ENCODE results near the gene CENPVL2.
"Not testable (repeated sequence)": the region's sequence is repeated elsewhere in the genome, so short reads cannot be mapped to it uniquely, and the experiment has no call there.

Gene CENPVL2

GRCh38 chrX:51682720-51683062 is at the start of gene CENPVL2:
CENPVL2 (minus strand) TSS chrX:51682831; CDS start chrX:51682831, 0 bp downstream.
- DNase-seq, result not testable (repeated sequence)

DNA sequence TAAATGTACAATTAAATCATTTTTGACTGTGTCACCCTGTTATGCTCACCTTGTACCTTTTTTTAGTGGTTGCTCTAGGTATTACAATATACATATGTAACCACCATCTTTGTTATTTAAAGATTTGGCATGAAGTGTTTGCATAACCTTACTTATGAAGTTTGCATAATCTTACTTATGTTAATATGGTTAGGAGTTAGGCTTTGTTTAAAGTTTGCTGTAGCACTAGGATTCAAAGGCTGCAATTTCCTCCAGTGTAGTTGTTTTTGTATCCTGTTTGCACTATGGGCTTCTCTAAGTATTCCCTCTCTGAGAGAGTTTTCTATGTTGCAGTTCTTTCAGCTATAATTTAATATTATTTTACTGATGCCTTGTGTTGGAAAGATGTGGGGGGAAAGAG is 45.6 kb upstream of the CENPVL2 start:
- DNase-seq, result no peak

GRCh38 chrX:51712943-51713647 is 30.5 kb upstream of the CENPVL2 start:
- not testable (repeated sequence) for DNase-seq

DNA sequence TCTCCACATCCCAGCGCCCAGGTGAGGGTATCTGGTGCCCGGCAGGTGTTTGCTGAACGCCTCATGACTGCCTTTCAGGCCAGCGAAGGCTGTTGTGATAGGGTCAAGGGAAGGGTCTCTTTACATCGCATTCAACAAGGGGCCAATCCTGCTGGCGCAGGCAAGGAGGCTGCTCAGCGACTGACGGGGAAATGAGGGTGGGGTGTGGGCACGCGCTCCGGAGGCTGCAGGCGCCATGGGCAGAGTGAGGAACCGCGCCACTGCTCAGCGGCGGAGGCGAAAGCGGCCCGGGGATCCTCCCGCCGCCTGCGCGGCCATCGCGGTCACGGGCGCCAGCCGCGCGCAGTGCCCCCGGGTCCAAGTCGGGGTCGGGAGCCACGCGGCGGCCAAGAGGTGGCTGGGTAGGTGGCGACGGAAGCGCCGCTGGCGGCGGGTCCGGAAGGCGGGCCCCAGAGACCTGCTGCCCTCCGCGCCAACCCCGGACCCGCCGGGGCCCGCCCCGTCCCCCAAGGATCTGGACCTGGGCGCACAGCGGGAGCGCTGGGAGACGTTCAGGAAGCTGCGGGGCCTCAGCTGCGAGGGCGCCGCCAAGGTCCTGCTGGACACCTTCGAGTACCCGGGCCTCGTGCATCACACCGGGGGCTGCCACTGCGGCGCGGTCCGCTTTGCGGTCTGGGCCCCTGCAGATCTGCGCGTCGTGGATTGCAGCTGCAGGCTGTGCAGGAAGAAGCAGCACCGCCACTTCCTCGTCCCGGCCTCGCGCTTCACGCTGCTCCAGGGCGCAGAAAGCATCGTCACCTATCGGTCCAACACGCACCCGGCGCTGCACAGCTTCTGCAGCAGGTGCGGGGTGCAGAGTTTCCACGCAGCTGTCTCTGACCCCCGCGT is 27.9 kb upstream of the CENPVL2 start, which contains the start of gene CENPVL1:
Gene CENPVL1, plus strand, starts transcription at position 236 of the 888 bp plus-strand sequence. Its CDS starts 0 bp downstream, at position 236.
- DNase-seq, result not testable (repeated sequence)

GRCh38 chrX:51697397-51697796 is 14.8 kb upstream of the CENPVL2 start:
- no peak for DNase-seq

DNA sequence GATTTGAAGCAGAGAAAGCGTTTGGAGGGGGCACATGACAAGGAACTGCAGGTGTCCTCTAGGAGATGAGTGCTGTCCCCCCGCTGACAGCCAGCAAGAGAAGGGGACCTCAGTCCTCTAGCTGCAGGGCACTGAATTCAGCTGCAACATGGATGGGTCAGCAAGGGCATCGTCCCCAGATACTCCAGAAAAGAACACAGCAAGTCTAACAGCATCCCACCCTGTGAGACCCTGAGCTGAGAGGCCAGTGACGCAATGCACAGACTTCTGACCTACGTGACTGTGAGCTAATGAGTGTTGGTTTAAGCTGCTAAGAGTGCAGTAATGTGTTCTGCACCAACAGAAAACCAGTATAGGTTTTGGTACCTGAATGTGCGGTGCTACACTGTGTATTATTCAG is 11.6 kb upstream of the CENPVL2 start:
- DNase-seq, result no peak

DNA sequence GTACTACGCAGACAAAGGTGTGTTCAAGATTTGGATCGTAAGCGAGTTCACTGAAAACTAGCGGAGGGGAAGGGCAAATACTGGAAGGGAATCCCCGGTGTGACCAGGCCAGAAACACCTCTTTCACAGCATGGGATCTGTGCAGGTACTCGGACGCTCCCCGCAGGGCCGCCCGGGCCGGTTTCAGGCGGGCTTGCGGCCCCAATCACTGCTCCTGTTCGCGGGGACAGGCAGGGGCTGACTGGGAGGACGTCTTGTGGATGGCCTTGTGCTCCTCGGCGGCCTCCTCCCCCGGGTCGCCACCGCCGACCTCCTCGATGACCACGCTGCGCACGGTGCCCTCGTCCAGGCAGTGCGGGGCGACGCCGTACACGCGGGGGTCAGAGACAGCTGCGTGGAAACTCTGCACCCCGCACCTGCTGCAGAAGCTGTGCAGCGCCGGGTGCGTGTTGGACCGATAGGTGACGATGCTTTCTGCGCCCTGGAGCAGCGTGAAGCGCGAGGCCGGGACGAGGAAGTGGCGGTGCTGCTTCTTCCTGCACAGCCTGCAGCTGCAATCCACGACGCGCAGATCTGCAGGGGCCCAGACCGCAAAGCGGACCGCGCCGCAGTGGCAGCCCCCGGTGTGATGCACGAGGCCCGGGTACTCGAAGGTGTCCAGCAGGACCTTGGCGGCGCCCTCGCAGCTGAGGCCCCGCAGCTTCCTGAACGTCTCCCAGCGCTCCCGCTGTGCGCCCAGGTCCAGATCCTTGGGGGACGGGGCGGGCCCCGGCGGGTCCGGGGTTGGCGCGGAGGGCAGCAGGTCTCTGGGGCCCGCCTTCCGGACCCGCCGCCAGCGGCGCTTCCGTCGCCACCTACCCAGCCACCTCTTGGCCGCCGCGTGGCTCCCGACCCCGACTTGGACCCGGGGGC is 567 bp downstream of the CENPVL2 start:
- DNase-seq, result not testable (repeated sequence)

GRCh38 chrX:51679689-51680433 is 2.8 kb downstream of the CENPVL2 start:
- DNase-seq, result not testable (repeated sequence)

- DNase-seq, result no peak
These were observed 16.6 kb downstream of the CENPVL2 start for GRCh38 chrX:51665981-51666380.

GRCh38 chrX:51643377-51643776 is 39.3 kb downstream of the CENPVL2 start:
- DNase-seq, result no peak

GRCh38 chrX:51641421-51642021 is 41.1 kb downstream of the CENPVL2 start:
- DNase-seq, result peak; percentile 33

- not testable (repeated sequence) for DNase-seq
These were observed 46.1 kb downstream of the CENPVL2 start for GRCh38 chrX:51636511-51636910.

All from midbrain (tissue), 1 donor.